Measurements from ENCODE around the gene TNFRSF25. TPM values are rescaled to one million over a fixed set of nuclear protein-coding genes. Genes with fewer than 3 reads are reported as not detected.

Gene TNFRSF25
- polyA plus RNA-seq, 4 donors: 8.8 to 27.7 (median 12.4) TPM

- DNase-seq (ENCODE audit: low read depth in 4 of 4, low spot score in 3 of 4): no peak
Measured at GRCh38 chr1:6423321-6423999, 42.5 kb downstream of the TNFRSF25 start.

- DNase-seq (ENCODE audit: low read depth in 4 of 4, low spot score in 3 of 4): no peak
Measured at GRCh38 chr1:6421266-6421665, 44.7 kb downstream of the TNFRSF25 start.

DNA sequence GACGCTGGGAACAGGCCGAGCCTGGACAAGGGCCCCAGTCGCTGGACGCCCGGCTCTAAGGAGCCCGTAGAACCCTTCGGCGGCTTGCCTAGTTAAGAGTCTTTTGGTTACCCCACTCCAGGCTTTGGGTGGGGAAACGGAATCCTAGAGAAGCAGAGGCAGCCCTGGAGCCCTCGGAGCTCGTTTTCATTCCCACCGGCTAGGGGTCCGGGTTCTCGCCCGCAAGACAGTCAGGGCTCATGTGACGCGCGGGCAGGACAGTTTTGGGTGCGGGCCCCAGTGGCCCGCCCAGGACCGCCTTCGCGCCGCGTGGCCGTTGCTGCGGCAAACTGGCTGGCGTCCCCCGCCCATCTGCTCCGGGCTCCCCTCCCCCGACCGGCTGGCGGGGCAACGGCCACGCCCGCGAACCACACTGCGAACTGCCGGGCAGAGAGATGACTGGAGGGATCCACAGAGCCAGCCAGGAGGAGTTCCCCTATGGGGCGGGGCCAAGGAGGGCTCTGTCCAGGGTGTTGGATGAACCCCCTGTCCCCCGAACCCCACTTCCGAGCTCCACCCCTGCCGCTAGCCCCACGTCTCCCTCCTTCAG, 45.4 kb downstream of the TNFRSF25 start:
- DNase-seq (ENCODE audit: low read depth in 4 of 4, low spot score in 3 of 4): no peak

GRCh38 chr1:6419804-6420453, 46.0 kb downstream of the TNFRSF25 start, which contains the start of gene HES2:
Gene HES2, minus strand, starts transcription at chr1:6419919. Its CDS starts 99 bp downstream, at chr1:6419820.
- DNase-seq (ENCODE audit: low read depth in 4 of 4, low spot score in 3 of 4): no peak

GRCh38 chr1:6419397-6419803, 46.6 kb downstream of the TNFRSF25 start:
- no peak for DNase-seq (ENCODE audit: low read depth in 4 of 4, low spot score in 3 of 4)

DNA sequence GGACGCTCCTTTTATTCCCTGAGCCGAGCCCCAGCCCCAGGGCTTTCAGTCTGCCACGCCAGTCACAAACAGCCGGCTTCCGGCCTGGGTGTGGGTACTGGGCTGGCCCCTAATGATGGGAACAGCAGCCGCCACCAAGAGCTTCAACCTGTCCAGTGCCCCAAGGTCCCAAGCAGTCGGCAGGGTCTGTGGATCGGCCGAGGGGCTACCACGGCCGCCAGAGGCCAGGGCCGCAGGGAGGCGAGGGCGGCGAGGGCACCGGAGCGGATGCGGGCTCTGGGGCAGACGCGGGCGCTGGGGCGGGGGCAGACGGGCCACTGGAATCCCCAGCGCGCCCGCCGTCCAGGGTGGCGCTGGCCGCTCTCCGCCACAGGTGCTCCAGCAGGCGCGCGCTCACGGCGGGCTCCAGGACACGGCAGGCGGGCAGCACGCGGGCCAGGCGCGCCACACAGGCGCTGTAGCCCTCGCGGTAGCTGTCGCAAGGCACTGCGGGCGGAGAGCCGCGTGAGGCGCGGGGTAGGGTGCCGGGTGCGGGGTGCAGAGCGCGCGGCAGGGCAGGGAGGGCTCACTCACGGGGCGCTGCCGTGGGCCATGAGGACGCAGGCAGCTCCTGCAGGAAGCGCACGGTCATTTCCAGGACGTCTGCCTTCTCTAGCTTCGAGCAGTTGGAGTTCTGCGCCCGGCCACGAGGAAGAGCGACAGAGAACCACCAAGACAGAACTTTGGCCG, 47.1 kb downstream of the TNFRSF25 start:
- DNase-seq (ENCODE audit: low read depth in 4 of 4, low spot score in 3 of 4): no peak

- DNase-seq (ENCODE audit: low read depth in 4 of 4, low spot score in 3 of 4): no peak
Measured at GRCh38 chr1:6417961-6418667, 47.9 kb downstream of the TNFRSF25 start.

DNA sequence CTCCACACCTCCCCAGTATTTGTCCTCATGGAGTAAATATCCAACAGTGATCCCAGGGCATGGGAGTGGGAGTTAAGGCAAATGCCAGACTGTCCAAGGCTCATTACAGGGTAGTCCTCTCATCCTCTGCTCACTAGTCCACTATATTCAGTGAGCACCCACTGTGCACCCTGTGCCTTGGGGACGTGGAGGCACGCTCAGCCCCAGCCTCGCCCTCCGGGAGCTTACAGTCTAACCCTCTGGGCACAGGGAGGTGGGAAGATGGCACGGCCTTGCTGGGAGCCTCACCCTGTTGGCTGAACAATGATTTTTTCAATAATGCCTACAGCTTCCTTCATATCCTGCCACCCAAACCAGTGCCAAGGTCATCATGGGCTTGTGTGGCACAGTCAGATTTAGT, 49.1 kb downstream of the TNFRSF25 start:
- no peak for DNase-seq (ENCODE audit: low read depth in 4 of 4, low spot score in 3 of 4)

GRCh38 chr1:6416295-6416656, 49.7 kb downstream of the TNFRSF25 start:
- no peak for DNase-seq (ENCODE audit: low read depth in 4 of 4, low spot score in 3 of 4)

DNA sequence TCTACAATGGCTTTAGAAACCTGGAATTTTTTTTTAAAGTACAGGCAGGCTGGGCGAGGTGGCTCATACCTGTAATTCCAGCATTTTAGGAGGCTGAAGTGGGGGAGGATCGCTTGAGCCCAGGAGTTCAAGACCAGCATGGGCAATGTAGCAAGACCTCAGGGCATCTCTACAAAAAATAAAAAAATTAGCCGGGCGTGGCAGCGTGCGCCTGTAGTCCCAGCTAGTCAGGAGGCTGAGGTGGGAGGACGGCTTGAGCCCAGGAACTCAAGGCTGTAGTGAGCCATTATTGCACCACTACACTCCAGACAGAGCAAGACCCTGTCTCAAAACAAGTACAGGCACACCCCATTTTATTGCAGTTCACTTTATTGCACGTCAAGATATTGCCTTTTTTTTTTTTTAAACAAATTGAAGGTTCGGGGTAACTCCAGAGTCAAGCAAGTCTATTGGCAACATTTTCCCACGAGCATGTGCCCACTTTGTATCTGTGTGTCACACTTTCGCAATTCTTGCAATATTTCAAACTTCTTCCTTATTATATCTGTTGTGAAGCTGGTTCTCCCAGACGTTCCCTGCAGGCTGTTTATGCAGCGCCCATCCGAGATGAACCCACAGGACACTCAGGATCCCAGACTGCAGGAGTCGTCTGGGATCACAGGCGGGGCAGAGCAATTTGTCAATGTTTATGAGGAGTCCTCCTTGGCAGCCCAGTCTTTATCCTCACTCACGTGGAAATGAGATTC, 50.9 kb downstream of the TNFRSF25 start:
- DNase-seq (ENCODE audit: low read depth in 4 of 4, low spot score in 3 of 4): no peak

- DNase-seq (ENCODE audit: low read depth in 4 of 4, low spot score in 3 of 4): no peak
Measured at GRCh38 chr1:6414443-6414844, 51.5 kb downstream of the TNFRSF25 start.

- DNase-seq (ENCODE audit: low read depth in 4 of 4, low spot score in 3 of 4): no peak
Measured at GRCh38 chr1:6412896-6413295, 53.1 kb downstream of the TNFRSF25 start.

Other genes with a start within 250 kb of the TNFRSF25 start
- 10 to 100 TPM; 60.7 to 75.1 (median 63.1) TPM for gene ICMT, start 230.2 kb downstream of the TNFRSF25 start, polyA plus RNA-seq (ENCODE audit: insufficient read length in 4 of 4)
- not detected for gene HES3, start 222.0 kb downstream of the TNFRSF25 start, polyA plus RNA-seq (ENCODE audit: insufficient read length in 4 of 4)
- gene GPR153, start 205.1 kb downstream of the TNFRSF25 start, polyA plus RNA-seq (ENCODE audit: insufficient read length in 4 of 4): 1 to 10 TPM; 6.3 to 7.9 (median 7.5) TPM
- 10 to 100 TPM; 18.2 to 34.2 (median 27.5) TPM for gene ACOT7, start 72.4 kb downstream of the TNFRSF25 start, polyA plus RNA-seq (ENCODE audit: insufficient read length in 4 of 4)
- under 1 TPM; 0.08 to 0.69 (median 0.34) TPM for gene HES2, start 46.3 kb downstream of the TNFRSF25 start, polyA plus RNA-seq (ENCODE audit: insufficient read length in 4 of 4)
- 10 to 100 TPM in 3 of 4 donors, 1 to 10 TPM in 1; 7.6 to 23.5 (median 11.8) TPM for gene ESPN, start 41.4 kb downstream of the TNFRSF25 start, polyA plus RNA-seq (ENCODE audit: insufficient read length in 4 of 4)
- 10 to 100 TPM; 10.9 to 23.5 (median 14.0) TPM for gene PLEKHG5, start 25.5 kb upstream of the TNFRSF25 start, polyA plus RNA-seq (ENCODE audit: insufficient read length in 4 of 4)
- 10 to 100 TPM; 15.5 to 23.1 (median 19.3) TPM for gene NOL9, start 88.3 kb upstream of the TNFRSF25 start, polyA plus RNA-seq (ENCODE audit: insufficient read length in 4 of 4)
- gene TAS1R1, start 89.1 kb upstream of the TNFRSF25 start, polyA plus RNA-seq (ENCODE audit: insufficient read length in 4 of 4): under 1 TPM in 2 of 4 donors, not detected in 2; 0.06 to 0.15 TPM
- 10 to 100 TPM; 19.3 to 50.7 (median 27.3) TPM for gene ZBTB48, start 113.8 kb upstream of the TNFRSF25 start, polyA plus RNA-seq (ENCODE audit: insufficient read length in 4 of 4)
- gene KLHL21, start 136.7 kb upstream of the TNFRSF25 start, polyA plus RNA-seq (ENCODE audit: insufficient read length in 4 of 4): 10 to 100 TPM; 11.5 to 18.3 (median 13.3) TPM
- gene PHF13, start 147.6 kb upstream of the TNFRSF25 start, polyA plus RNA-seq (ENCODE audit: insufficient read length in 4 of 4): 10 to 100 TPM; 24.5 to 32.8 (median 26.1) TPM
- 10 to 100 TPM; 15.1 to 25.8 (median 16.3) TPM for gene THAP3, start 158.7 kb upstream of the TNFRSF25 start, polyA plus RNA-seq (ENCODE audit: insufficient read length in 4 of 4)
- gene DNAJC11, start 235.6 kb upstream of the TNFRSF25 start, polyA plus RNA-seq (ENCODE audit: insufficient read length in 4 of 4): 10 to 100 TPM; 31.1 to 73.4 (median 61.8) TPM